ENCODE results near the gene LYVE1.

- TF ChIP-seq CBX1 (IDR thresholded peaks at IDR 0.05; ENCODE audit: low read depth) (no peak), SP2 (CRISPR knock-in tag; IDR thresholded peaks at IDR 0.05) (no peak), CC2D1A (CRISPR knock-in tag; IDR thresholded peaks at IDR 0.05) (no peak), CTCF (CRISPR knock-in tag; IDR thresholded peaks at IDR 0.05) (no peak), EZH2 (conservative IDR thresholded peaks at IDR 0.05; ENCODE audit: low read depth, low read length) (no peak), ZBTB33 (CRISPR knock-in tag; IDR thresholded peaks at IDR 0.05) (no peak), ELK4 (CRISPR knock-in tag; IDR thresholded peaks at IDR 0.05; ENCODE audit: borderline replicate concordance) (no peak), ZNF879 (CRISPR knock-in tag; IDR thresholded peaks at IDR 0.05) (no peak), RFXAP (CRISPR knock-in tag; IDR thresholded peaks at IDR 0.05; ENCODE audit: borderline replicate concordance) (no peak), SP4 (CRISPR knock-in tag; IDR thresholded peaks at IDR 0.05) (no peak), TAF1 (CRISPR knock-in tag; IDR thresholded peaks at IDR 0.05) (no peak), CHD4 (IDR thresholded peaks at IDR 0.05; ENCODE audit: borderline replicate concordance, low read length) (no peak), ASH2L (IDR thresholded peaks at IDR 0.05; ENCODE audit: insufficient read length, low read depth, low read length) (no peak)
- TF ChIP-seq, protein P1, sequence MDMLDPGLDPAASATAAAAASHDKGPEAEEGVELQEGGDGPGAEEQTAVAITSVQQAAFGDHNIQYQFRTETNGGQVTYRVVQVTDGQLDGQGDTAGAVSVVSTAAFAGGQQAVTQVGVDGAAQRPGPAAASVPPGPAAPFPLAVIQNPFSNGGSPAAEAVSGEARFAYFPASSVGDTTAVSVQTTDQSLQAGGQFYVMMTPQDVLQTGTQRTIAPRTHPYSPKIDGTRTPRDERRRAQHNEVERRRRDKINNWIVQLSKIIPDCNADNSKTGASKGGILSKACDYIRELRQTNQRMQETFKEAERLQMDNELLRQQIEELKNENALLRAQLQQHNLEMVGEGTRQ (IDR thresholded peaks at IDR 0.05; ENCODE audit: low read depth, low read length): no peak
- TF ChIP-seq, protein P1 (CRISPR knock-in tag; IDR thresholded peaks at IDR 0.05; ENCODE audit: borderline replicate concordance): no peak
These were observed 5.1 kb upstream of the LYVE1 start for GRCh38 chr11:10573556-10573955.

All from HepG2 (cell line).